Retinal pigment epithelial cell (primary cell): ENCODE measurements around the gene FSD2.

Experiments
- DNase-seq: peaks from one replicate; pipeline ENCODE4 v3.0.0-alpha.2; 2010; ENCODE audit warnings: low read depth
- H3K4me3 ChIP-seq: 2 replicates; pipeline ENCODE4 v1.5.1; 2011; ENCODE audit warnings: mild to moderate bottlenecking, low read length, control low read depth, moderate library complexity
- TF ChIP-seq, protein P1 (sequence below): conservative IDR thresholded peaks from 2 replicates; pipeline ENCODE4 v1.5.1; 2011; ENCODE audit warnings: low read depth, low read length, control low read depth, inconsistent platforms

Gene FSD2

DNA sequence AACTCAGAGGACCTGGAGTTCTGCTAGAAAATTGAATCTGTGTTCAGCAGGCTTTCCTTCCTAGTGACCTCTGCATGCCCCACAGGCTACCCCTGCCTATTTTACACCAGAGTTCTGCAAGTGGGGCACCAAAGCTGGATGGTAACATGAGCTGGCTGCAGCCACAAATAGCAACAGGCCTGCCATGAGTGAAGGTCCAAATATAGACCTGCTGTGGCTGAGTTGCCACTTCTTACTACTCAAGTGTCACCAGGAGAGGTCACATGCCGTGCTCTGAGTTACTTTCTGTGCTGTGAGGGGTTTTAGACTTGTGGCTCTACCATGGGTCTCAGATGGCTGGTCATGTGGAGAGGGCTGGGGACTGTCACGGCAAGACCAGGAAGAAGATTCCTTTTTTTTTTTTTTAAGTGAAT lies at the start of gene FSD2:
FSD2 (minus strand) TSS at position 76 of the 413 bp plus-strand sequence. CDS start 18,679 bp downstream, outside the sequence.
- TF ChIP-seq, protein P1, sequence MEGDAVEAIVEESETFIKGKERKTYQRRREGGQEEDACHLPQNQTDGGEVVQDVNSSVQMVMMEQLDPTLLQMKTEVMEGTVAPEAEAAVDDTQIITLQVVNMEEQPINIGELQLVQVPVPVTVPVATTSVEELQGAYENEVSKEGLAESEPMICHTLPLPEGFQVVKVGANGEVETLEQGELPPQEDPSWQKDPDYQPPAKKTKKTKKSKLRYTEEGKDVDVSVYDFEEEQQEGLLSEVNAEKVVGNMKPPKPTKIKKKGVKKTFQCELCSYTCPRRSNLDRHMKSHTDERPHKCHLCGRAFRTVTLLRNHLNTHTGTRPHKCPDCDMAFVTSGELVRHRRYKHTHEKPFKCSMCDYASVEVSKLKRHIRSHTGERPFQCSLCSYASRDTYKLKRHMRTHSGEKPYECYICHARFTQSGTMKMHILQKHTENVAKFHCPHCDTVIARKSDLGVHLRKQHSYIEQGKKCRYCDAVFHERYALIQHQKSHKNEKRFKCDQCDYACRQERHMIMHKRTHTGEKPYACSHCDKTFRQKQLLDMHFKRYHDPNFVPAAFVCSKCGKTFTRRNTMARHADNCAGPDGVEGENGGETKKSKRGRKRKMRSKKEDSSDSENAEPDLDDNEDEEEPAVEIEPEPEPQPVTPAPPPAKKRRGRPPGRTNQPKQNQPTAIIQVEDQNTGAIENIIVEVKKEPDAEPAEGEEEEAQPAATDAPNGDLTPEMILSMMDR = no peak
- H3K4me3 ChIP-seq = no peak within 1 kb of the TSS
- DNase-seq = no peak

DNA sequence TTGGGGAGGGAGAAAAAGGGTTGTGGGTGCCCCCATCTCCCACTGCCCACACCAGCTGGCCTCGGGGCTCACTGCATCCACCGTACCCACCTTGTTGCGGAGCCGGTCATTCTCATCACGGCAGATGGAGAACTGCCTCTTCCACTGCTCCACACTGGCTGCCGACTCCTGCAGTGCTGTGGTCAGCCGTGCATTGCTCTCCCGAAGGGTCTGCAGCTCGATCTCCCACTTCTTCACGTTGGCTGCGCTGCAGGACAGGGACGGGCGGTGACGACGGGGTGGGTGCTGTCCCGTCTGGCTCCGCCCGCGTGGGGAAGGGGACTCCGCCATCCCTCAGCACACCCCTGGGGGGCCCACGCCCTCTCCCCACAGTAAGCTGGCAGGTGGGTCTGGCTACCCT lies 48.7 kb upstream of the FSD2 start:
- DNase-seq = no peak
- TF ChIP-seq, protein P1 = no peak
- no peak overlapping the region for H3K4me3 ChIP-seq

- TF ChIP-seq, protein P1 = no peak
- H3K4me3 ChIP-seq = no peak overlapping the region
- no peak for DNase-seq
Observed at GRCh38 chr15:82852941-82853561, 47.2 kb upstream of the FSD2 start.

GRCh38 chr15:82851981-82852511 lies 46.2 kb upstream of the FSD2 start:
- H3K4me3 ChIP-seq = no peak overlapping the region
- TF ChIP-seq, protein P1 = no peak
- peak; percentile 62 for DNase-seq

DNA sequence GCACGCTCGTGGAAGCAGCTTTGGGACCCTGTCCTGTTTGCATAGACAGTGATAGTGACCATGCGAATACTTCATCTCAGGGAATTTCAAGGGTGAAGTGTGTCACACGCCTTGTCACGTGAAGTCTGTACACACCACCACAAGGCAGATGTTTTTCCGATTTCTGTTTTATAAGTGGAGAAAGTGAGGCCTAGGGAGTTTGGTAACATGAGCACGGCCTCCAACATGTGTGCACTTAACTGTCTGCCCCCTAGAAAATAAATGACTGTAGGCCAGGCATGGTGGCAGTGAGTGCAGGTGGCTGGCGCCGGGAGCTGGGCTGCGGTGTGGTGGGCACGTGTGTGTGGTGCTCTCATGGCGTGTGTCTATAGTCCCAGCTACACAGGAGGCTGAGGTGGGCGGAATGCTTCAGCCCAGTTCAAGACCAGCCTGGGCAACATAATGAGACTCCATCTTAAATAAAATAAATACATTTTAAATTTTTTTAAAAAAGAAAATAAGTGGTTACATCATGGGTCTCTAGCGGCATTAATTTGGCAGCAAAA lies 45.5 kb upstream of the FSD2 start:
- TF ChIP-seq, protein P1 = no peak
- no peak overlapping the region for H3K4me3 ChIP-seq
- no peak for DNase-seq

- TF ChIP-seq, protein P1 = no peak
- DNase-seq = no peak
- H3K4me3 ChIP-seq = no peak overlapping the region
Observed at GRCh38 chr15:82850731-82851130, 44.9 kb upstream of the FSD2 start.
